H9 (cell line): ENCODE results near the gene FAM8A1. TPM values are rescaled to one million over a fixed set of nuclear protein-coding genes. Genes with fewer than 3 reads are reported as not detected.

Source experiments
- DNase-seq: peaks from one replicate; pipeline ENCODE4 v3.0.0-alpha.2; 2017
- H2AFZ ChIP-seq: one replicate; pipeline ENCODE4 v1.6.1; 2013; ENCODE audit warnings: mild to moderate bottlenecking, low read length, control low read depth, moderate library complexity
- H2AK5ac ChIP-seq: 2 replicates; pipeline ENCODE4 v1.6.1; 2013; ENCODE audit warnings: low read length, control low read depth, mixed read lengths; ENCODE audit not compliant: insufficient read length
- H2BK120ac ChIP-seq: one replicate; pipeline ENCODE4 v1.6.1; 2013; ENCODE audit warnings: low read depth, mild to moderate bottlenecking, low read length, control low read depth, inconsistent platforms; ENCODE audit not compliant: poor library complexity, severe bottlenecking
- H2BK12ac ChIP-seq: 2 replicates; pipeline ENCODE4 v1.6.1; 2013; ENCODE audit warnings: low read length, control low read depth, mixed read lengths, low read depth; ENCODE audit not compliant: insufficient read length
- H2BK15ac ChIP-seq: 2 replicates; pipeline ENCODE4 v1.6.1; 2013; ENCODE audit warnings: low read depth, low read length, control low read depth
- H2BK20ac ChIP-seq: one replicate; pipeline ENCODE4 v1.6.1; 2013; ENCODE audit warnings: low read depth, mild to moderate bottlenecking, low read length, control low read depth, inconsistent platforms; ENCODE audit not compliant: poor library complexity, severe bottlenecking
- H2BK5ac ChIP-seq: 2 replicates; pipeline ENCODE4 v1.6.1; 2013; ENCODE audit warnings: low read length, control low read depth, mixed read lengths; ENCODE audit not compliant: insufficient read length
- H3K14ac ChIP-seq: 2 replicates; pipeline ENCODE4 v1.6.1; 2013; ENCODE audit warnings: low read length, control low read depth; ENCODE audit not compliant: insufficient read depth
- H3K18ac ChIP-seq: 2 replicates; pipeline ENCODE4 v1.6.1; 2013; ENCODE audit warnings: low read depth, mild to moderate bottlenecking, mixed read lengths, low read length, control low read depth; ENCODE audit not compliant: insufficient read length
- H3K23ac ChIP-seq: 2 replicates; pipeline ENCODE4 v1.6.1; 2013; ENCODE audit warnings: low read length, control low read depth, mixed read lengths, low read depth; ENCODE audit not compliant: insufficient read length
- H3K23me2 ChIP-seq: 2 replicates; pipeline ENCODE4 v1.6.1; 2013; ENCODE audit warnings: low read depth, mild to moderate bottlenecking, mixed read lengths, low read length, control low read depth; ENCODE audit not compliant: insufficient read length, poor library complexity, severe bottlenecking
- H3K27ac ChIP-seq: 2 replicates; pipeline ENCODE4 v1.5.1; 2013; ENCODE audit warnings: low read length, control low read depth, mixed read lengths, low read depth; ENCODE audit not compliant: insufficient read length
- H3K27me3 ChIP-seq: 2 replicates; pipeline ENCODE4 v1.6.1; 2013; ENCODE audit warnings: low read length, control low read depth, inconsistent platforms; ENCODE audit not compliant: insufficient read depth
- H3K4ac ChIP-seq: 2 replicates; pipeline ENCODE4 v1.6.1; 2013; ENCODE audit warnings: low read depth, mild to moderate bottlenecking, control low read depth, inconsistent platforms, low read length, moderate library complexity
- H3K4me1 ChIP-seq: 2 replicates; pipeline ENCODE4 v1.6.1; 2013; ENCODE audit warnings: low read length, control low read depth, inconsistent platforms; ENCODE audit not compliant: insufficient read depth
- H3K4me2 ChIP-seq: 2 replicates; pipeline ENCODE4 v1.6.1; 2013; ENCODE audit warnings: low read length, control low read depth, mixed read lengths; ENCODE audit not compliant: insufficient read length, insufficient read depth
- H3K56ac ChIP-seq: 2 replicates; pipeline ENCODE4 v1.6.1; 2013; ENCODE audit warnings: low read depth, mild to moderate bottlenecking, mixed read lengths, low read length, control low read depth; ENCODE audit not compliant: insufficient read length
- H3K79me1 ChIP-seq: 2 replicates; pipeline ENCODE4 v1.6.1; 2013; ENCODE audit warnings: low read depth, mild to moderate bottlenecking, moderate library complexity, low read length, control low read depth, inconsistent platforms; ENCODE audit not compliant: insufficient read depth, poor library complexity, severe bottlenecking
- H3K79me2 ChIP-seq: 2 replicates; pipeline ENCODE4 v1.6.1; 2013; ENCODE audit warnings: low read length, control low read depth, inconsistent platforms; ENCODE audit not compliant: insufficient read depth
- H3K9ac ChIP-seq: 2 replicates; pipeline ENCODE4 v1.6.1; 2013; ENCODE audit warnings: low read length, control low read depth, mixed read lengths; ENCODE audit not compliant: insufficient read length; ENCODE audit errors: extremely low read depth
- H3K9me3 ChIP-seq: one replicate; pipeline ENCODE4 v1.6.1; 2013; ENCODE audit warnings: low read depth, low read length, inconsistent platforms; ENCODE audit not compliant: control insufficient read depth
- H3T11ph ChIP-seq: one replicate; pipeline ENCODE4 v1.6.1; 2013; ENCODE audit warnings: mild to moderate bottlenecking, low read length, control low read depth, inconsistent platforms
- H4K20me1 ChIP-seq: one replicate; pipeline ENCODE4 v1.6.1; 2013; ENCODE audit not compliant: control insufficient read depth, insufficient read length, insufficient read depth
- H4K5ac ChIP-seq: 2 replicates; pipeline ENCODE4 v1.6.1; 2013; ENCODE audit warnings: low read depth, mild to moderate bottlenecking, mixed read lengths, low read length, control low read depth; ENCODE audit not compliant: insufficient read length
- H4K8ac ChIP-seq: replicated peaks from 2 replicates; pipeline ENCODE4 v1.6.1; 2013; ENCODE audit warnings: low read length, control low read depth, mixed read lengths, low read depth; ENCODE audit not compliant: insufficient read length
- H4K91ac ChIP-seq: 2 replicates; pipeline ENCODE4 v1.6.1; 2013; ENCODE audit warnings: low read depth, mild to moderate bottlenecking, moderate library complexity, mixed read lengths, low read length, control low read depth; ENCODE audit not compliant: insufficient read length
- H3K27ac Mint-ChIP-seq, 3 experiments: 2 replicates in 2 of 3; 3 replicates in 1 of 3; pipeline ENCODE4 v1.8.0; 2020 to 2021; ENCODE audit warnings: mixed read lengths in 3 of 3, mild to moderate bottlenecking in 1 of 3, moderate library complexity in 1 of 3
- H3K27me3 Mint-ChIP-seq: 2 replicates; pipeline ENCODE4 v1.8.0; 2021; ENCODE audit warnings: low read depth, mild to moderate bottlenecking, moderate library complexity, mixed read lengths
- H3K36me3 Mint-ChIP-seq, 3 experiments: 2 replicates in 2 of 3; 3 replicates in 1 of 3; pipeline ENCODE4 v1.8.0; 2020 to 2021; ENCODE audit warnings: low read depth in 3 of 3, mixed read lengths in 3 of 3; ENCODE audit not compliant: insufficient read depth in 1 of 3
- H3K4me1 Mint-ChIP-seq, 2 experiments: 2 replicates each; pipeline ENCODE4 v1.8.0; 2020; ENCODE audit warnings: mixed read lengths in 2 of 2
- H3K4me3 Mint-ChIP-seq, 2 experiments: 2 replicates in 1 of 2; 3 replicates in 1 of 2; pipeline ENCODE4 v1.8.0; 2020 to 2021; ENCODE audit warnings: mild to moderate bottlenecking in 2 of 2, mixed read lengths in 2 of 2, moderate library complexity in 1 of 2
- H3K9me3 Mint-ChIP-seq, 2 experiments: 2 replicates in 1 of 2; 3 replicates in 1 of 2; pipeline ENCODE4 v1.8.0; 2020; ENCODE audit warnings: mild to moderate bottlenecking in 2 of 2, mixed read lengths in 2 of 2, moderate library complexity in 1 of 2
- CTCF ChIP-seq: fragments of 200-600 bp; sonication (generic); conservative IDR thresholded peaks from 3 replicates; pipeline ENCODE4 v1.8.0; 2021; ENCODE audit warnings: antibody characterized with exemption, mild to moderate bottlenecking
- WGBS: extraction: QIAGEN DNeasy Blood & Tissue Kit; methylation state at CpG from one replicate; pipeline ENCODE4 v1.1.7; 2013; ENCODE audit warnings: missing lambda C conversion rate, low lambda C conversion rate, mixed read lengths; ENCODE audit not compliant: insufficient read length; ENCODE audit errors: extremely low coverage; 5-methylcytosine and 5-hydroxymethylcytosine counted together
- total RNA-seq: library from RNA; stranded (reverse); gene quantifications from 2 replicates; pipeline ENCODE4 v1.2.1, GENCODE V29; 2021

Gene FAM8A1
- total RNA-seq, 1 experiment from 2014 or later, result 11.0 TPM

GRCh38 chr6:17629824-17630510, 29.9 kb downstream of the FAM8A1 start:
- Histone ChIP-seq H3K9me3 (no peaks in the 10 kb centered on the region), H3T11ph (no peak overlapping the region), H3K27ac (no peak overlapping the region), H3K23me2 (no peaks in the 10 kb centered on the region), H4K91ac (no peak overlapping the region), H4K8ac (no peak overlapping the region), H3K56ac (no peak overlapping the region), H3K14ac (no peak overlapping the region), H3K4ac (no peak overlapping the region), H2BK5ac (no peak overlapping the region), H3K4me1 (no peaks in the 10 kb centered on the region; the same call in 1 of the 2 replicates), H4K20me1 (no peaks in the 10 kb centered on the region), H3K18ac (no peak overlapping the region), H2BK120ac (no peak overlapping the region), H2BK15ac (no peak overlapping the region), H3K4me2 (no peak overlapping the region), H3K9ac (no peak overlapping the region), H3K79me1 (peaks cover 3% of the 10 kb centered on the region), H3K27me3 (no peaks in the 10 kb centered on the region), H2BK12ac (no peak overlapping the region), H3K79me2 (no peaks in the 10 kb centered on the region), H2AK5ac (no peak overlapping the region), H2AFZ (no peak overlapping the region), H4K5ac (no peak overlapping the region), H2BK20ac (no peak overlapping the region), H3K23ac (no peak overlapping the region)
- no peak for TF ChIP-seq CTCF
- Mint-ChIP-seq H3K4me1 (no peaks in the 10 kb centered on the region), H3K27ac (peak overlapping the region in 1 of 3 experiments; percentile 14; a peak in 2 of 7 replicates), H3K36me3 (peaks cover 47 to 85% (median 81%) of the 10 kb centered on the region in 3 experiments; a peak in 6 of 7 replicates), H3K27me3 (no peaks in the 10 kb centered on the region), H3K9me3 (no peaks in the 10 kb centered on the region), H3K4me3 (no peak overlapping the region)
- no CpG with 5 or more reads among the region's 8 CpGs for WGBS
- DNase-seq, result no peak
